ENCODE results near the gene R3HDML.

Gene R3HDML

DNA sequence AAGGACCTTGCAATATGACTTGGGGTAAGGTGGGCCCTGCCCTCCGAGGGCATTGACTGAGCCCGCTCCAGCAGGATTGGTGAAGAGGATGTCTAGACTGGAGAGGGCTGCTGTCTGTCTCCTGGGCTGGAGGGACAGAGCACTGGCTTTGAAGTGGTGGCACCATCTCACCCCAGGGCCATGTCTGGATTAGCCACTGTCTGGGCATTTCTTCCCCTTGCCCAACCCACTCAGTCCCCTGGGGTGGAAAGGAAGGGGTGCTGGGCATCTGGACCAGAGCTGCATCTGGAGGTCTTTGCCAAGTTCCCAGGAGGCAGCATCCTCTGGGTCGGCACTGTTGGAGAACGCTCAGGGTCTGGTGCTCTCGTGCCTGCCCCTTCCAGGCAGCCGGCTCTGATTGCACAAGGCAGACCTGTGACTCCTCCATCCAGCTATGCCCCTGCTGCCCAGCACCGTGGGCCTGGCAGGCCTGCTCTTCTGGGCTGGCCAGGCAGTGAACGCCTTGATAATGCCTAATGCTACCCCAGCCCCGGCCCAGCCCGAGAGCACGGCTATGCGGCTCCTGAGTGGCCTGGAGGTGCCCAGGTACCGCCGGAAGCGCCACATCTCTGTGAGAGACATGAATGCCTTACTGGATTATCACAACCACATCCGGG, at the start of gene R3HDML:
R3HDML (plus strand) TSS at position 319 of the 656 bp plus-strand sequence; CDS start at position 434, 115 bp downstream.
- no peak for TF ChIP-seq GATA2 (IDR thresholded peaks at IDR 0.05; ENCODE audit: low read depth, low read length)
- no peak for TF ChIP-seq GATA3 (IDR thresholded peaks at IDR 0.05; ENCODE audit: low read depth, low read length)

DNA sequence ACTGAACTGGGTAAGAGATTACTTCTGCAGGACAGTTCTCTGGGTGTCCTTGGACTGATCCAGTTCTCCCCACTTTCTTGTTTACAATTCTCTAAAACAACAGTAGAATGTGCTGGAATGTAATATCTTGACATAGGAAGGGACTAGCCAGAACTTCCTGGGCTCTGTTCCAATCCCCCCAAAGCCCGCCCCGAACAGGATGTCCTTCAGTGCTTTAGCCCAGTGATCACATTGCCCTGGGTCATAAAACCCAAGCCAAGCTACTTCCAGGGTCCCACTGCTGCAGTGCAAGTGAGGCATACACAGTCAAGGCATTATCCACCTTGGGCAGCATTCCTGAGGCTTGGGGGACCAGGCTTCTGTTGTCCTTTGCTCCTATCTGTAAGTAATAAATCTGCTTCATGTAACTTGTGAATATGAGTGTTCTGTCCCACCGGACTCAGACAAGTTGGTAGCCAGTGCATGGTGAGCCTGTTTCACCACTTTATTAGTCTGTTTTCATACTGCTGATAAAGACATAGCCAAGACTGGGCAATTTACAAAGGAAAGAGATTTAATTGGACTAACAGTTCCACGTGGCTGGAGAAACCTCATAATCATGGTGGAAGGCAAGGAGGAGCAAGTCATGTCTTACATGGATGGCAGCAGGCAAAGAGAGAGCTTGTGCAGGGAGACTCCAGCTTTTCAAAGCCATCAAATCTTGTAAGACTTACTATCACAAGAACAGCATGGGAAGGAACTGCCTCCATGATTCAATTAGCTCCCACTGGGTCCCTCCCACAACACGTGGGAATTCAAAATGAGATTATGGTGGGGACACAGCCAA, 49.4 kb upstream of the R3HDML start:
- no peak for TF ChIP-seq GATA3 (IDR thresholded peaks at IDR 0.05; ENCODE audit: low read depth, low read length)
- no peak for TF ChIP-seq GATA2 (IDR thresholded peaks at IDR 0.05; ENCODE audit: low read depth, low read length)

GRCh38 chr20:44288252-44288651, 48.6 kb upstream of the R3HDML start:
- TF ChIP-seq GATA2 (IDR thresholded peaks at IDR 0.05; ENCODE audit: low read depth, low read length) (no peak), GATA3 (IDR thresholded peaks at IDR 0.05; ENCODE audit: low read depth, low read length) (no peak)

DNA sequence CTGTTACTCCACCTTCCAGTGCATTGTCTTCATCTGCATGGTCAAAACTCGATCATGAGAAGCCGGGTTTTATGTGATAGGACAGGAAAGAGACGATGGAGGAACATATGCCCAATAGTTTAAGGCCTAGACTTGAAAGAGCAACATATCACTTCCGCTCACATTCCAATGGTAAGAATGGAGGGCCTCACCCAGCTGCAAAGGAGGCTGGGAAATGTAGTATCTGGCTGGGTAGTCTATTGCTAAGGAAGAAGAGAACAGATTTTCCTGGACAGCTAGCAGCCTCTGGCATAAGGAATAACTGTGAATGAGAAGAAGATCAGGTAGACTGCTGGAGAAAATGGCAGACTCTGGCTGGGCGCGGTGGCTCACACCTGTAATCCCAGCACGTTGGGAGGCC, 45.1 kb upstream of the R3HDML start:
- TF ChIP-seq GATA2 (IDR thresholded peaks at IDR 0.05; ENCODE audit: low read depth, low read length) = no peak
- TF ChIP-seq GATA3 (IDR thresholded peaks at IDR 0.05; ENCODE audit: low read depth, low read length) = no peak

GRCh38 chr20:44296011-44296410, 40.8 kb upstream of the R3HDML start:
- TF ChIP-seq GATA2 (IDR thresholded peaks at IDR 0.05; ENCODE audit: low read depth, low read length) (no peak), GATA3 (IDR thresholded peaks at IDR 0.05; ENCODE audit: low read depth, low read length) (no peak)

DNA sequence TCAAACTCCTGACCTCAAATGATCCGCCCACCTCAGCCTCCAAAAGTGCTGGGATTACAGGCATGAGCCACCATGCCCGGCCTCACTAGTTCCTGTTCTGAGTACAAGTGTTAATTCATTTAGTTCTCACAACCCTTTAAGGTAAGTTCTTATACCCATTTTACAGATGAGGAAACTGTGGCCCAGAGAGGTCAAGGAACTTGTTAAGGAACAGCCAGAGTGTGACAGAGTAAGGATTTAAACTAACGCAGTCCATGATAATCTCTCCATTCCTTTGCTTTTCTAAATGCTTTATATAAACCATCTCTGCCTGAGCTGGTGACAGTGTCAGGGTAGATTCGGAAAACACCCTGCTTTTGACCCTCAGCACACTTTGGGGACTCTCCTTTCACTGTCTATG, 39.1 kb upstream of the R3HDML start:
- TF ChIP-seq GATA3 (IDR thresholded peaks at IDR 0.05; ENCODE audit: low read depth, low read length) = no peak
- TF ChIP-seq GATA2 (IDR thresholded peaks at IDR 0.05; ENCODE audit: low read depth, low read length) = no peak

DNA sequence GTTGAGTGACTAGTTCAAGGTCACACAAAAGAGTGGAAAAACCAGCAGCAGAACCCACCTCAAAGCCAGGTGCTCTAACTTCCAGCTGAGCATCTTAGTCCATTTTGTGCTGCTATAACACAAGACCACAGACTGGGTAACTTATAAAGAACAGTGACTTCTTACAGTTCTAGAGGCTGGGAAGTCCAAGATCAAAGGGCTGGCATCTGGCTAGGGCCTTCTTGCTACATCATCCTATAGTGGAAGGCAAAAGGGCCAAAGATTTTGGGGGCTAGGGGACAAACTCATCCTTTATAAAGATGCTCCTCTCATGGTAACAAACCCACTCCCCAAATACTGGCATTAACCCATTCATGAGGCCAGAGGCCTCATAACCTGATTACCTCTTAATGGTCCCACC, 35.6 kb upstream of the R3HDML start:
- TF ChIP-seq GATA2 (IDR thresholded peaks at IDR 0.05; ENCODE audit: low read depth, low read length) (no peak), GATA3 (IDR thresholded peaks at IDR 0.05; ENCODE audit: low read depth, low read length) (no peak)

DNA sequence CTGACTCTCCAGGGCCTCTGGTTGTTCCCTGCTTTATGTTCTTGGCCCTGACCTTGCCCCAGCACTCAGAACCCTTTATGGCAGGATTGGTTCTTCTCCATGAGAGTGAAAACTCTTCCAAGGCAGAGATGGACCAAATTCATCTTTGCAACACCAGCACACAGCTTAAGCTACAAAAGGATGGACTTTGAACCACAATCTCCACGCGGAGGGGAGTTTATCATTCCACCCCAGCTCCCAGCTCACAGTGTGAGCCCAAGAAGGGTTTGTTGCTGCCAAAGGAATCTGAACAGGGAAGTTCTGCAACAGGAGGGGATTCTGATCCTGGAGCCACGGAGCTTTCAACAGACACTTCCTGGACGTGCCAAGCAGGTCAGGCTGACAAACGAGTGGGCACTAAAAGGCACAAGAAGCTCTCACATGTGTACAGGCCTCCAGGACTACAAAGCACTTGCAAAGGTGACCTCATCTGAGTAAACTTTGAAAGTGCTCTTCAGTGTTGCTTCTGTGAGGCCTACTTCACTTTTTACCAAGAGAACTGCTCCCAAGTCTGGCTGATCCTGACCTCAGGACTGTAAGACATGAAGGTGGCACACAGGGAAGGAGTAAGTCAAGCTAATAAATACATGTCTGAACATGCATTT, 34.7 kb upstream of the R3HDML start:
- TF ChIP-seq GATA2 (IDR thresholded peaks at IDR 0.05; ENCODE audit: low read depth, low read length) (no peak), GATA3 (IDR thresholded peaks at IDR 0.05; ENCODE audit: low read depth, low read length) (no peak)

DNA sequence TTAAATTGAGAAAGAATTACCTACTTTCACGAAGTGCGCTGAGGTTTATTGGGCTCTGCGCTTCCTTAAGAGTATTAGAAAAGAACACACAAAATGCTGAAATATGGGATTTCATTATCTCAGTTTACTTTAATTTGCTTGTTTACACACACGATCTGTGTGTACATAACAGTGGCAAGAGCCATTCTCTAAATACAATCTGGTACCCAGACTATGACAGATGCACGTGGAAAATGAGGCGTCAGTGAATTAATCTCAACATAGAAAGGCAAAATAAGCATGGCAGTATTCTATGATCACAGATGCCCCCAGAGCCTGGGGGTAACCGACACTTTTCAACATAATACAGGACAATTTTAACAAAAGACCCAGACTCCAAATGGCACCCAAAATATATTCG, 34.1 kb upstream of the R3HDML start:
- TF ChIP-seq GATA3 (IDR thresholded peaks at IDR 0.05; ENCODE audit: low read depth, low read length) (no peak), GATA2 (IDR thresholded peaks at IDR 0.05; ENCODE audit: low read depth, low read length) (no peak)

GRCh38 chr20:44304383-44304782, 32.5 kb upstream of the R3HDML start:
- TF ChIP-seq GATA3 (IDR thresholded peaks at IDR 0.05; ENCODE audit: low read depth, low read length) (no peak), GATA2 (IDR thresholded peaks at IDR 0.05; ENCODE audit: low read depth, low read length) (no peak)

- TF ChIP-seq GATA3 (IDR thresholded peaks at IDR 0.05; ENCODE audit: low read depth, low read length) (no peak), GATA2 (IDR thresholded peaks at IDR 0.05; ENCODE audit: low read depth, low read length) (no peak)
Measured at GRCh38 chr20:44306927-44307326, 29.9 kb upstream of the R3HDML start.

DNA sequence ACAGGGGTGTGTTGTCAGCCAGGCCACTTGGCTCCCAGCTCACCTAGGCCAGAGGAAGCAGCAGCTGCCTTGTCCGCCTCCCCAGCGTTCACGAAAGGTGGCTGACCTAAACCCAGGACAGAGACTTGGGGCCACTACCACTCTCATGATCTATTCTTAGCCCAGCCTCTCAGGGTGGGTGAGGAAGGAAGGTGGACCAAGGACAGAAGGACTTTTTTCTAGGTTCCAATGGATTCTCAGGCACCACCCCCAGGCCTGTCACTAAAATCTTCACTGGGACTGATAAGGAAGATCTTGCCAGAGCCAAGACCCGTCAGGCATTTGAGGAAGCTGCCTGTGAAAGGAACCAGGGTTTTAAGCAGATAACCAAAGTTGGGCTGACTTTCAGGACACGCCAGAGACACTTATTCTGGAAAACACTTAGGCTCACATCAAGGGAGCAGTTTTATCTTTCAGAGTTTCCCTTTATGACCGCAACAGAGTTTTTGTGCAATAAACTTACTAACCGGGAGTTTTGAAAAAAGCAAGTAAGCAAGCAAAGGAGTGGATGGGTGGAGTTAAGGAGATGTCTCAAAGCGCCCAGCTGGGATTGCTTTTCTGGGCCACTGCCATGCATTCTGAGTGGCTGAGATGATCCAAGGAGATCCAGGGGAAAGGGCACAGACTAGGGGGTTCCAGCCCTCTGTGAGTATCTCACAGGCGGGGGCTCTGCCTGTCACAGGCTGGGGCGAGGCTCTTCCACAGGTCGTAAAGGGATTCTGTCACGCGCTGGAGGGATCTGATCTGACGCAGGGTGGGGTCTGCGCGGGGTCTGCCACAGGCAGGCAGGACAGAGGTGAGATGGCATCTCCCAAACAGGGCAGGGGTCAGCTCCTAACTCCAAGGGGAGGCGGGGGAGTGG, 26.8 kb upstream of the R3HDML start:
- no peak for TF ChIP-seq GATA3 (IDR thresholded peaks at IDR 0.05; ENCODE audit: low read depth, low read length)
- TF ChIP-seq GATA2 (IDR thresholded peaks at IDR 0.05; ENCODE audit: low read depth, low read length) = no peak

Data from SH-SY5Y (cell line).